GM23338 (cell line): ENCODE data around the gene CDKN2AIP.

Source experiments
- CREB1 ChIP-seq: fragments of 250-450 bp; sonication (Bioruptor Pico); IDR thresholded peaks from 2 replicates; pipeline ENCODE4 v1.5.0; 2020; ENCODE audit warnings: low read depth, mild to moderate bottlenecking, moderate library complexity
- CTCF ChIP-seq, 2 experiments: fragments of 200-600 bp in 1 of 2; sonication (generic) in 1 of 2; conservative IDR thresholded peaks; 2 replicates each; pipeline versions ENCODE4 v1.5.1 to v1.6.1; 2016 to 2017; ENCODE audit warnings: antibody characterized with exemption in 2 of 2, low read depth in 2 of 2, mild to moderate bottlenecking in 2 of 2, moderate library complexity in 1 of 2
- ETS1 ChIP-seq: IDR thresholded peaks from 2 replicates; pipeline ENCODE4 v1.6.1; 2016; ENCODE audit warnings: antibody characterized with exemption
- EZH2phosphoT487 ChIP-seq: fragments of 200-600 bp; sonication (generic); IDR thresholded peaks from one replicate; pipeline ENCODE4 v1.8.1; 2018; ENCODE audit warnings: antibody characterized with exemption; ENCODE audit not compliant: unreplicated experiment

- TF ChIP-seq CTCF (conservative IDR thresholded peaks at IDR 0.05; ENCODE audit: low read depth in 2 of 2): no peak
- TF ChIP-seq CREB1 (CRISPR knock-in tag): no peak
- TF ChIP-seq ETS1: no peak
- TF ChIP-seq EZH2phosphoT487: no peak
Observed at GRCh38 chr4:183436417-183436816, 8.0 kb upstream of the CDKN2AIP start.
